Measurements from ENCODE around the gene PPP6R3. TPM values are rescaled to one million over a fixed set of nuclear protein-coding genes. Genes with fewer than 3 reads are reported as not detected.

Gene PPP6R3
- total and polyA plus RNA-seq, 8 donors = 84.6 to 130 (median 109) TPM

GRCh38 chr11:68449951-68450350 lies 10.6 kb upstream of the PPP6R3 start:
- H3K4me1 ChIP-seq = peaks cover 0 to 4% of the 10 kb centered on the region in 2 donors
- intact Hi-C loops (cut with DNase I) = loop anchor here in 1 of 2 donors (5.0 kb wide), 1 partner anchor 193 kb away; no protein-coding TSS in a partner anchor
- H3K4me3 ChIP-seq = no peak overlapping the region
- ATAC-seq (no peak), DNase-seq (peak in 1 of 4 donors; percentile 50)
- peaks cover 0 to 22% of the 10 kb centered on the region in 2 donors for H3K36me3 ChIP-seq
- no peak for TF ChIP-seq CTCF (IDR thresholded peaks at IDR 0.05)
- H3K27ac ChIP-seq = no peak overlapping the region
- no peaks in the 10 kb centered on the region for H3K27me3 ChIP-seq
- no peaks in the 10 kb centered on the region for H3K9me3 ChIP-seq

- no peak for ATAC-seq
- peaks cover 0 to 4% of the 10 kb centered on the region in 2 donors for H3K4me1 ChIP-seq
- H3K36me3 ChIP-seq = peaks cover 0 to 22% of the 10 kb centered on the region in 2 donors
- DNase-seq = peak in 1 of 4 donors; percentile 19
- H3K27me3 ChIP-seq = no peaks in the 10 kb centered on the region
- intact Hi-C loops (cut with DNase I) = no loop called here
- TF ChIP-seq CTCF (IDR thresholded peaks at IDR 0.05) = no peak
- no peak overlapping the region for H3K4me3 ChIP-seq
- H3K27ac ChIP-seq = no peak overlapping the region
- H3K9me3 ChIP-seq = no peaks in the 10 kb centered on the region
These were observed 9.8 kb upstream of the PPP6R3 start for GRCh38 chr11:68450711-68451110.

- Histone ChIP-seq H3K4me3 (no peak overlapping the region), H3K27ac (no peak overlapping the region), H3K36me3 (peaks cover 0 to 3% of the 10 kb centered on the region in 2 donors), H3K4me1 (peaks cover 0 to 3% of the 10 kb centered on the region in 2 donors), H3K27me3 (no peaks in the 10 kb centered on the region), H3K9me3 (no peaks in the 10 kb centered on the region)
- intact Hi-C loops (cut with DNase I) = no loop called here
- DNase-seq = no peak
- no peak for TF ChIP-seq CTCF (IDR thresholded peaks at IDR 0.05)
- peak; percentile 79 for ATAC-seq
These were observed 5.8 kb upstream of the PPP6R3 start for GRCh38 chr11:68454767-68455166.

GRCh38 chr11:68455485-68455884 lies 5.1 kb upstream of the PPP6R3 start:
- intact Hi-C loops (cut with DNase I) = no loop called here
- no peaks in the 10 kb centered on the region for H3K9me3 ChIP-seq
- no peaks in the 10 kb centered on the region for H3K36me3 ChIP-seq
- H3K4me1 ChIP-seq = peaks cover 0 to 4% of the 10 kb centered on the region in 2 donors
- no peak overlapping the region for H3K27ac ChIP-seq
- no peak for ATAC-seq
- no peaks in the 10 kb centered on the region for H3K27me3 ChIP-seq
- no peak for TF ChIP-seq CTCF (IDR thresholded peaks at IDR 0.05)
- DNase-seq = no peak
- no peak overlapping the region for H3K4me3 ChIP-seq

- H3K27ac ChIP-seq = no peak overlapping the region
- ATAC-seq (no peak), DNase-seq (no peak)
- no peak overlapping the region for H3K4me3 ChIP-seq
- no peaks in the 10 kb centered on the region for H3K36me3 ChIP-seq
- intact Hi-C loops (cut with DNase I) = no loop called here
- no peak for TF ChIP-seq CTCF (IDR thresholded peaks at IDR 0.05)
- H3K4me1 ChIP-seq = peaks cover 0 to 12% of the 10 kb centered on the region in 2 donors
- H3K9me3 ChIP-seq = no peaks in the 10 kb centered on the region
- no peaks in the 10 kb centered on the region for H3K27me3 ChIP-seq
These were observed 3.2 kb upstream of the PPP6R3 start for GRCh38 chr11:68457216-68457897.
